OCI-LY7 (cell line): ENCODE measurements around the gene SHH. TPM values are rescaled to one million over a fixed set of nuclear protein-coding genes. Genes with fewer than 3 reads are reported as not detected.

Experiments used
- BruUV-seq: library from RNA; stranded (reverse); fragments of 400-500 nt; replicated peaks from 2 replicates; lab custom pipeline; 2021; lab: Mats Ljungman, UMichigan
- CTCF ChIA-PET: fragments of 300-600 bp; sonication (Branson Sonifier 250); formaldehyde crosslinking; loops from one replicate; lab custom pipeline; 2022; ENCODE audit warnings: antibody characterized with exemption; ENCODE audit not compliant: unreplicated experiment; lab: Charles Lee
- POLR2A ChIA-PET: fragments of 300-600 bp; sonication (Branson Sonifier 250); formaldehyde crosslinking; loops from one replicate; lab custom pipeline; 2022; ENCODE audit warnings: antibody characterized with exemption; lab: Charles Lee
- DNase-seq: peaks from one replicate; pipeline ENCODE4 v3.0.0-alpha.2; 2015; ENCODE audit warnings: low spot score
- H2AFZ ChIP-seq: fragments of 200-600 bp; sonication (generic), shearing (Covaris generic); 2 replicates; pipeline ENCODE4 v1.6.1; 2014; ENCODE audit warnings: mild to moderate bottlenecking, antibody characterized with exemption, low read length, moderate library complexity
- H3K27ac ChIP-seq: fragments of 200-600 bp; sonication (generic); 2 replicates; pipeline ENCODE4 v1.5.1; 2014; ENCODE audit warnings: mixed run types, low read depth, mild to moderate bottlenecking, moderate library complexity, low read length, inconsistent platforms; ENCODE audit not compliant: poor library complexity, severe bottlenecking
- H3K36me3 ChIP-seq: fragments of 200-600 bp; sonication (generic); 2 replicates; pipeline ENCODE4 v1.6.1; 2014; ENCODE audit warnings: mild to moderate bottlenecking, antibody characterized with exemption, low read length, moderate library complexity, mixed read lengths; ENCODE audit not compliant: insufficient read depth
- H3K4me1 ChIP-seq: fragments of 200-600 bp; sonication (generic); 2 replicates; pipeline ENCODE4 v1.5.1; 2014; ENCODE audit warnings: mild to moderate bottlenecking, low read length; ENCODE audit not compliant: insufficient read depth, poor library complexity, severe bottlenecking
- H3K4me2 ChIP-seq: fragments of 200-600 bp; sonication (generic); 2 replicates; pipeline ENCODE4 v1.6.1; 2014; ENCODE audit warnings: mild to moderate bottlenecking, low read length
- H3K4me3 ChIP-seq: fragments of 200-600 bp; sonication (generic); 2 replicates; pipeline ENCODE4 v1.5.1; 2014; ENCODE audit warnings: mild to moderate bottlenecking, low read depth, low read length; ENCODE audit not compliant: poor library complexity, severe bottlenecking
- H3K79me2 ChIP-seq: fragments of 200-600 bp; sonication (generic); 2 replicates; pipeline ENCODE4 v1.6.1; 2016; ENCODE audit warnings: low read depth, mild to moderate bottlenecking, low read length, moderate library complexity, mixed read lengths; ENCODE audit not compliant: insufficient read depth
- H3K9me2 ChIP-seq: fragments of 200-600 bp; sonication (generic); 2 replicates; pipeline ENCODE4 v1.6.1; 2016; ENCODE audit warnings: mild to moderate bottlenecking, low read length, mixed read lengths; ENCODE audit not compliant: insufficient read depth
- H3K9me3 ChIP-seq: fragments of 200-600 bp; sonication (generic); 2 replicates; pipeline ENCODE4 v1.6.1; 2014; ENCODE audit warnings: mild to moderate bottlenecking, mixed run types, low read length, mixed read lengths
- H4K20me1 ChIP-seq: fragments of 200-600 bp; sonication (generic); 2 replicates; pipeline ENCODE4 v1.6.1; 2014; ENCODE audit warnings: mild to moderate bottlenecking, antibody characterized with exemption, low read length, moderate library complexity, mixed read lengths; ENCODE audit not compliant: insufficient read depth
- EZH2phosphoT487 ChIP-seq: fragments of 200-600 bp; sonication (generic); IDR thresholded peaks from 2 replicates; pipeline ENCODE4 v1.6.1; 2018; ENCODE audit warnings: low read depth, borderline replicate concordance, mild to moderate bottlenecking, mixed run types, antibody characterized with exemption, low read length, moderate library complexity, mixed read lengths
- intact Hi-C: fragments of 100-400 bp; cut with micrococcal nuclease; formaldehyde crosslinking; loops from one replicate; pipeline ENCODE4 v1.10.0; 2022; ENCODE audit not compliant: unreplicated experiment
- total RNA-seq, 2 experiments: library from RNA; depleted of rRNA in 1 of 2; stranded (reverse); fragments of >200 nt in 1 of 2; shearing (Covaris generic) in 1 of 2; gene quantifications; 2 replicates each; pipeline ENCODE4 v1.2.3, GENCODE V29; 2014 to 2022
- TF ChIP-seq, protein P1 (sequence below): fragments of 200-600 bp; sonication (generic); conservative IDR thresholded peaks from 2 replicates; pipeline ENCODE4 v1.5.1; 2014; ENCODE audit warnings: mild to moderate bottlenecking, antibody characterized with exemption, low read length, moderate library complexity, mixed read lengths

SHH gene
- total RNA-seq, 2 experiments from 2014 or later: not detected

DNA sequence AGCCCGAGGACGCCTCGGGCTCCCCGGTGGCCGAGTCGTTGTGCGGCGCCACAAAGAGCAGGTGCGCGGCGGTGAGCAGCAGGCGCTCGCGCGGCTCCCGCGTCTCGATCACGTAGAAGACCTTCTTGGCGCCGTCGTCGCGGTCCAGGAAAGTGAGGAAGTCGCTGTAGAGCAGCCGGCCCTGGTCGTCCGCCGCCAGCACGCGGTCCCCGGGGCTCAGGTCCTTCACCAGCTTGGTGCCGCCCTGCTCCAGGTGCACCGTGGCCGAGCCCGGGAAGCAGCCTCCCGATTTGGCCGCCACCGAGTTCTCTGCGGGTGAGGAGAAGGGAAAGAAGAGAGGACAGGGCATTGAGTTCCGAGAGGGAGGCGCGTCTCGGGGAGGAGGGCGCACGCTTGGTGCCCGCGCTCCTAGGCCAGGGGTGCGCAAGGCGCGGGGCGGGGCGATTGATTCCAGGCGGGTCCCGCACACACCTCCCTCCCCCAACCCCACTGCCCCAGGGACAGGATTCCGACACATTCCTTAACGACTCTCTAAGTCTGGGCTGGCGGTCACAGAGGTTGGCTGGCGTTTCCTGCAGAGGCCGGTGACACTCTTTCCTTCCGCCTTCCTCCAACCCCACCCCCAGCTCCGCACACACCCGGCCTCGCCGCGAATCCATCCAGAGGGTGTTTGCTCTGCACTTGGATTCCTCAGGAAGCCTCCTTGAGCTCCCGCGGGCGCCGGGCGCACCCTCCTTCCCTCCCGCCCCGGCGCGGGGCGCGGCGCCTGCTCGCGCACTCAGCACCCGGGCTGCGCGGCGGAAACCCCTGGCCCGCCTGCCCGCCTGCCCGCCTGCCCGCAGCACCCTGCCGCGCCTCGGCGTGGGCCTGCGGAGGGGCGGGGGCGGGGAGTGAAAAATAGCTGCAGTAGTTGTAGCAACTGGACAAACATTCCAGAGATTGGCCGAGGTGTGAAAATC is 8.6 kb downstream of the SHH start:
- no peaks in the 10 kb centered on the region for H3K9me2 ChIP-seq
- H3K36me3 ChIP-seq: no peaks in the 10 kb centered on the region
- no peak overlapping the region for H2AFZ ChIP-seq
- intact Hi-C loops: no loop called here
- CTCF ChIA-PET: no interaction called here
- no peaks in the 10 kb centered on the region for H3K79me2 ChIP-seq
- POLR2A ChIA-PET: no interaction called here
- BruUV-seq: no TSS peak
- no peaks in the 10 kb centered on the region for H3K9me3 ChIP-seq
- H4K20me1 ChIP-seq: no peaks in the 10 kb centered on the region
- TF ChIP-seq, protein P1, sequence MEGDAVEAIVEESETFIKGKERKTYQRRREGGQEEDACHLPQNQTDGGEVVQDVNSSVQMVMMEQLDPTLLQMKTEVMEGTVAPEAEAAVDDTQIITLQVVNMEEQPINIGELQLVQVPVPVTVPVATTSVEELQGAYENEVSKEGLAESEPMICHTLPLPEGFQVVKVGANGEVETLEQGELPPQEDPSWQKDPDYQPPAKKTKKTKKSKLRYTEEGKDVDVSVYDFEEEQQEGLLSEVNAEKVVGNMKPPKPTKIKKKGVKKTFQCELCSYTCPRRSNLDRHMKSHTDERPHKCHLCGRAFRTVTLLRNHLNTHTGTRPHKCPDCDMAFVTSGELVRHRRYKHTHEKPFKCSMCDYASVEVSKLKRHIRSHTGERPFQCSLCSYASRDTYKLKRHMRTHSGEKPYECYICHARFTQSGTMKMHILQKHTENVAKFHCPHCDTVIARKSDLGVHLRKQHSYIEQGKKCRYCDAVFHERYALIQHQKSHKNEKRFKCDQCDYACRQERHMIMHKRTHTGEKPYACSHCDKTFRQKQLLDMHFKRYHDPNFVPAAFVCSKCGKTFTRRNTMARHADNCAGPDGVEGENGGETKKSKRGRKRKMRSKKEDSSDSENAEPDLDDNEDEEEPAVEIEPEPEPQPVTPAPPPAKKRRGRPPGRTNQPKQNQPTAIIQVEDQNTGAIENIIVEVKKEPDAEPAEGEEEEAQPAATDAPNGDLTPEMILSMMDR: no peak
- TF ChIP-seq EZH2phosphoT487: no peak
- no peak overlapping the region for H3K27ac ChIP-seq
- no peak for DNase-seq
- H3K4me3 ChIP-seq: no peak overlapping the region
- no peak overlapping the region for H3K4me2 ChIP-seq
- no peaks in the 10 kb centered on the region for H3K4me1 ChIP-seq

DNA sequence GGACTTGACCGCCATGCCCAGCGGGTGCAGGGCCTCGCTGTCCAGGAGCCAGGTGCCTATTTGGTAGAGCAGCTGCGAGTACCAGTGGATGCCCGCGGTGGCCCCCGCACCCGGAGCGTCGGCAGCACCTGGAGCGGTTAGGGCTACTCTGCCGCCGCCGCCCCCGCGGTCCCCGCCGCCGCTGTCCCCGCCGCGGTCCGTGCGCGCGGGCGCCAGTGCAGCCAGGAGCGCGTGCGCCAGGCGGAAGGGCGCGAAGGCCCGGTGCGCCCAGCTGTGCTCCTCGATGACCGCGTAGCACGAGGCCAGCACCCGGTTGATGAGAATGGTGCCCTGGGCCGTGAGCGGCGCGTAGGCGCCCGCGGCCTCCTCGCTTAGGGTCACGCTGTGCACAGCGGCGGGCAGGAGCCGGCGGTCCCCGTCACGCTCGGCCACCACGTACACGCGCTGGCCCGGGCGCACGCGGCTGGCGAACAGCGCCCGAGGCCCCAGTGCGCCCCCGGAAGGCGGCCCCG is 9.3 kb downstream of the SHH start:
- Histone ChIP-seq H3K36me3 (no peaks in the 10 kb centered on the region), H3K9me3 (no peaks in the 10 kb centered on the region), H4K20me1 (no peaks in the 10 kb centered on the region), H3K4me3 (no peak overlapping the region), H2AFZ (no peak overlapping the region), H3K9me2 (no peaks in the 10 kb centered on the region), H3K4me2 (no peak overlapping the region), H3K79me2 (no peaks in the 10 kb centered on the region), H3K27ac (no peak overlapping the region), H3K4me1 (no peaks in the 10 kb centered on the region)
- TF ChIP-seq EZH2phosphoT487: no peak
- TF ChIP-seq, protein P1: no peak
- no peak for DNase-seq
- CTCF ChIA-PET: no interaction called here
- no TSS peak for BruUV-seq
- intact Hi-C loops: no loop called here
- POLR2A ChIA-PET: interaction anchor here (0.7 kb wide), 1 partner anchor 188 kb away, joined by 4 read pairs; no protein-coding TSS in a partner anchor

DNA sequence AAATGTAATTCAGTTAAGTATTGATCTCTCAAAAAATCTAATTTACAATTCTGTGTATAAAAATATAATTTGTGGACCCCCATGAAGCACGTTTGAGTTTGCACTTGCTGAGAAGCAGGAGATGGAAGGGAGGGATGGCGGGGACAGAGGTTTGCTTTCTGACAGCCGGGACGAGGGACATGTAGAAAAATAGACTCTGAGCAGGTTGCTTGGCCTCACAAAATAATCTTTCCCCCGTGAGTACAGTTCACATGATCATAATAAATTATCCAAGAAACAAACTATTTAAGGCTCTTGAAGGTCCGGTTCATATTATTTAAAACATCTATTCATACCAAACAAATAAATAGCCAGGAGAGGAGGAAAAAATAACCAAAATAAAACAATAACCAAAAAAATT is 10.0 kb downstream of the SHH start:
- TF ChIP-seq, protein P1: no peak
- TF ChIP-seq EZH2phosphoT487: no peak
- H3K4me3 ChIP-seq: no peak overlapping the region
- DNase-seq: no peak
- no peaks in the 10 kb centered on the region for H3K36me3 ChIP-seq
- H3K27ac ChIP-seq: no peak overlapping the region
- POLR2A ChIA-PET: no interaction called here
- H2AFZ ChIP-seq: no peak overlapping the region
- no peaks in the 10 kb centered on the region for H4K20me1 ChIP-seq
- no peak overlapping the region for H3K4me2 ChIP-seq
- CTCF ChIA-PET: no interaction called here
- no TSS peak for BruUV-seq
- H3K9me3 ChIP-seq: no peaks in the 10 kb centered on the region
- H3K9me2 ChIP-seq: no peaks in the 10 kb centered on the region
- H3K4me1 ChIP-seq: no peaks in the 10 kb centered on the region
- no peaks in the 10 kb centered on the region for H3K79me2 ChIP-seq
- intact Hi-C loops: no loop called here
